Muscle layer of duodenum (tissue), 2 donors: ENCODE measurements around the gene SYTL3.
"Not testable (repeated sequence)": the region's sequence is repeated elsewhere in the genome, so short reads cannot be mapped to it uniquely, and the experiment has no call there.

Experiments used
- H3K27ac ChIP-seq: one replicate; pipeline ENCODE4 v1.7.0; 2013; ENCODE audit warnings: mild to moderate bottlenecking, low read length
- H3K27me3 ChIP-seq: one replicate; pipeline ENCODE4 v1.7.0; 2013; ENCODE audit warnings: low read depth, mild to moderate bottlenecking, control low read depth, low read length
- H3K36me3 ChIP-seq, 2 donors: one replicate each; pipeline ENCODE4 v1.7.0; 2013; ENCODE audit warnings: low read length in 2 of 2, control low read depth in 1 of 2, mild to moderate bottlenecking in 1 of 2; ENCODE audit not compliant: insufficient read depth in 2 of 2, control insufficient read depth in 1 of 2
- H3K4me1 ChIP-seq, 2 donors: one replicate each; pipeline ENCODE4 v1.7.0; 2013; ENCODE audit warnings: low read length in 2 of 2, mild to moderate bottlenecking in 2 of 2, control low read depth in 1 of 2, moderate library complexity in 1 of 2; ENCODE audit not compliant: insufficient read depth in 2 of 2, control insufficient read depth in 1 of 2
- H3K4me3 ChIP-seq, 2 donors: one replicate each; pipeline ENCODE4 v1.7.0; 2013; ENCODE audit warnings: low read length in 2 of 2, low read depth in 1 of 2, mild to moderate bottlenecking in 1 of 2
- H3K9me3 ChIP-seq, 2 donors: one replicate each; pipeline ENCODE4 v1.7.0; 2013; ENCODE audit warnings: low read length in 2 of 2, control low read depth in 1 of 2, mild to moderate bottlenecking in 1 of 2; ENCODE audit not compliant: control insufficient read depth in 1 of 2
- donor health status: healthy.

The SYTL3 gene

DNA sequence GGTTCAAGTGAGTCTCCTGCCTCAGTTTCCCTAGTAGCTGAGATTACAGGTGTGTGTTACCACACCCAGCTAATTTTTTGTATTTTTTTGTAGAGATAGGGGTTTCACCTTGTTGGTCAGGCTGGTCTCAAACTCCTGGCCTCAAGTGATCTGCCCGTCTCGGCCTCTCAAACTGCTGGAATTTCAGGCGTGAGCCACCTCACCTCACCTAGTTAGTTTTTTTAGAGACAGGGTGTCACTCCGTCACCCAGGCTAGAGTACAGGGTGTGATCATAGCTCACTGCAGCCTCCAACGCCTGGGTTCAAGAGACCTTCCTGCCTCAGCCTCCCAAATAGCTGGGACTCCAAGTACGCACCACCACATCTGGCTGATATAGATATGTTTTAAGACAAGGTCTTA is 22.9 kb downstream of the SYTL3 start:
- Histone ChIP-seq H3K9me3 (no peaks in the 10 kb centered on the region), H3K4me1 (peaks cover 0 to 2% of the 10 kb centered on the region in 2 donors)

DNA sequence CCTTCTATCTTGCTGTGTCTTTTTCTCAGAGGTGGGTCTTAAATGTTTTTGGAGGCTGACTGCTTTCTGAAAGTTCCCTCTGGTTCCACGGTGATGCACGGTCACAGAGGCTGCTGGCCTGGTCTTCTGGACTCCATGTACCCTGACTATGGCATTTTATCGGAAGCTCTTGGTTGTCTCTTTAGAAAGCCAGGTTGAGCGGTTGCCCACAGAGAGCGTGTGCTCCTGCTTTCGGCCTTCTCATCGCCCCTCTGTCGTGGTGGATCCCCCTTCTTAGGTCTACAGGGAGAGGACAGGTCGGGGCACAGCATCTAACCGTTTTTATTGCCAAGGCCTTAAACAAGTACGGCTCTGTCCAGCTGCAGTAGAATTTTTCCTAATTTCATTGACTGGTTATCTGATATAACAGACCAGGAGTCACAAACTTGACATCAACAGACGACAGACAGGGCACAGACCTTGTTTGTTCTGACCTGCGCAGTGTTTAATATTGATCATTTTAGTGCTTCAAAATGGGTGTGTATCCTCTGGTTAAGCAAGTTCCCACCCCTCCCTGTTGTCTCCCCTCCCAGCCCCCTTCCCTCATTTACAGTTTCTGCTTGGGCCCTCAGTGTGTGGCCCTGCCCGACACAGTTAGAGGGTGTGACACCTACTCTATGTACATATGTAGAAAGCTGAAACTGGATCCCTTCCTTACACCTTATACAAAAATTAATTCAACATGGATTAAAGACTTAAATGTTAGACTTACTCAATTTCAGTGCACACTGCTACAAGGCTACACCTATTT is 24.7 kb downstream of the SYTL3 start:
- no peaks in the 10 kb centered on the region for H3K4me1 ChIP-seq
- H3K36me3 ChIP-seq = no peaks in the 10 kb centered on the region
- no peaks in the 10 kb centered on the region for H3K27me3 ChIP-seq
- H3K9me3 ChIP-seq = no peaks in the 10 kb centered on the region
- no peak overlapping the region for H3K27ac ChIP-seq
- H3K4me3 ChIP-seq = no peak overlapping the region

More for the DNA sequence above, 22.9 kb downstream of the SYTL3 start:
- H3K27ac ChIP-seq = no peak overlapping the region
- no peaks in the 10 kb centered on the region for H3K36me3 ChIP-seq
- H3K4me3 ChIP-seq = no peak overlapping the region
- no peaks in the 10 kb centered on the region for H3K27me3 ChIP-seq

DNA sequence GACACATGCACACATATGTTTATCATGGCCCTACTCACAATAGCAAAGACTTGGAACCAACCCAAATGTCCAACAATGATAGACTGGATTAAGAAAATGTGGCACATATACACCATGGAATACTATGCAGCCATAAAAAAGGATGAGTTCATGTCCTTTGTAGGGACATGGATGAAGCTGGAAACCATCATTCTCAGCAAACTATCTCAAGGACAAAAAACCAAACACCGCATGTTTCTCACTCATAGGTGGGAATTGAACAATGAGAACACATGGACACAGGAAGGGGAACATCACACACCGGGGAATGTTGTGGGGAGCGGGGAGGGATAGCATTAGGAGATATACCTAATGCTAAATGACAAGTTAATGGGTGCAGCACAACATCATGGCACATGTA is 27.2 kb downstream of the SYTL3 start:
- not testable (repeated sequence) for H3K9me3 ChIP-seq, H3K36me3 ChIP-seq, H3K4me1 ChIP-seq, H3K27ac ChIP-seq, H3K27me3 ChIP-seq, H3K4me3 ChIP-seq

DNA sequence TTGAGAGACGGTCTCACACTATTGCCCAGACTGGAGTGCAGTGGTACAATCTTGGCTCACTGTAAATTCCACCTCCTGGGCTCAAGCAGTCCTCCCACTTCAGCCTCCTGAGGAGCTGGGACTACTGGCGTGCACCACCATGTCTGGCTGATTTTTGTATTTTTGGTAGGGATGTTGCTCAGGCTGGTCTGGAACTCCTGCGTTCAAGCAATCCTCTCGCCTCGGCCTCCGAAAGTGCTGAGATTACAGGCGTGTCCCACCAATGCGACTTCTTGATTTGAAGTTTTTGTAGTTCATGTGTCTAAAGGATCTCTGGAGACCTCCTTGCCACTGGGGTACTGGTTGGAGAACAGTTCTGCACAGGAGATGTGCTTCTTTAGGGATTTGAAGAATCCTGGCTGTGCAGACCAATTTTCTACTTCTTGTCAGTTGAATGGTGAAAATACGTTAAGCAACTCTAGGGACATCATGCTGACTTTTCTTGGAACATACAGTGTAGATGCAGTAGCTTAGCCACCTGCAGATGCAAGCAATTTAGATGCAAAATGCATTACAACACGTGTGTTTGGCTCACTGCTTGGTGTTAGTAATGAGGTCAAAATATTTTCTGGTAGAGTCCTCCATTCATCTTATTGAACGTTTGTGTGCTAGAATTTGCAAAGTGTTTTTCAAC is 28.2 kb downstream of the SYTL3 start:
- Histone ChIP-seq H3K9me3 (no peaks in the 10 kb centered on the region), H3K27ac (no peak overlapping the region), H3K4me1 (no peaks in the 10 kb centered on the region), H3K27me3 (no peaks in the 10 kb centered on the region), H3K36me3 (no peaks in the 10 kb centered on the region), H3K4me3 (no peak overlapping the region)

DNA sequence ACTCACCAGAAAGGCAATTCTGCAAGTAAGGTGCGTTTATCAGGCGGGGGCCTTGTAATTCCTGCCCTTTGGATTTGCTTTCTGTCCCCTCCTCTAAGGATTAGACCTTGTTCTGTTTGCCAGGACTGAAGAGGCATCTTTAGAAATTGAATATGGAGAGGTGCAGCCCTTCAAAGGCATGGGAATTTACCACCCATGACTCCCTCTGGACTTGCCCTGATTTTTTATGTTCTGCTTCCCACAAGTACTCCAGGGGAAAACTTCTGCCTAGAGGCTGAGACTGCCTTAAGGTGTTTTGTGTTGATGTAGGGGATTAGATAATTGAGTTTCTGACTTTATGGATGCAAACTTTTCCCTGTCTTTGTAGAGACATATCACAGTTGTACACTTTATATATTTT is 30.2 kb downstream of the SYTL3 start:
- H3K4me3 ChIP-seq = no peak overlapping the region
- H3K27ac ChIP-seq = no peak overlapping the region
- no peaks in the 10 kb centered on the region for H3K36me3 ChIP-seq
- H3K27me3 ChIP-seq = no peaks in the 10 kb centered on the region
- no peaks in the 10 kb centered on the region for H3K4me1 ChIP-seq
- no peaks in the 10 kb centered on the region for H3K9me3 ChIP-seq

DNA sequence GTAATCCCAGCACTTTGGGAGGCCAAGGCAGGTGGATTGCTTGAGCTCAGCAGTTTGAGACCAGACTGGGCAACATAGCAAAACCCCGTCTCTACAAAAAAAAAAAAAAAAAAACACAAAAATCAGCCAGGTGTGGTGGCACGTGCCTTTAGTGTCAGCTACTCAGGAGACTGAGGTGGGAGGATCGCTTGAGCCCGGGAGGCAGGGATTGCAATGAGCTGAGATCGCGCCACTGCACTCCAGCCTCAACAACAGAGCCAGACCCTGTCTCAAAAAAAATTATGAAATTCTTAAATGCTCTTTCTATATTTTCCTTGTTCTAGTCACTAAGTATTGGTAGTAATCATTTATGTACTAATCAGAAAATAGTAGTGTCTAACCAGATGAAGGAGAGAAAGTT is 30.6 kb downstream of the SYTL3 start:
- H3K4me1 ChIP-seq = no peaks in the 10 kb centered on the region
- no peaks in the 10 kb centered on the region for H3K9me3 ChIP-seq
- H3K27me3 ChIP-seq = no peaks in the 10 kb centered on the region
- H3K27ac ChIP-seq = no peak overlapping the region
- H3K36me3 ChIP-seq = no peaks in the 10 kb centered on the region
- H3K4me3 ChIP-seq = no peak overlapping the region

DNA sequence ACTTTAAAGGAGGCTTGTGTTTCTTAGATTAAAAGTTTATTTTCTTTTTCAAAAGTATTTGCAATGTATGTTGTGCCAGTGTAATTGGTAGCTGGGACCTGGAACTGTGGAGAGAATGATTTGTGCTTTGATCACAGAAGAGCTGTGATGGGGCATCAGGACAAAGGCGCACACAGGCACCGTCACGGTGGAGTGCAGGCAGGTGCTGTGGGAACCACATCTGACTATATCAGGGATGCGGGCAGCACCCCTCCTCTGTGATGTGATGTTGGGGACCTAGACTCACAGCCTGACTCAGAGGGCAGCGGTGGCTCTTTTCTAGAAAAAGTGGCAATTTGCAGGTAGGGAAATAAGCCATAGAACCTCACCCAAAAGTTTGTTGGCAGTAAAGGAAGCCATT is 34.5 kb downstream of the SYTL3 start:
- H3K27me3 ChIP-seq = no peaks in the 10 kb centered on the region
- H3K36me3 ChIP-seq = no peaks in the 10 kb centered on the region
- H3K9me3 ChIP-seq = no peaks in the 10 kb centered on the region
- H3K4me1 ChIP-seq = peaks cover 0 to 6% of the 10 kb centered on the region in 2 donors
- no peak overlapping the region for H3K4me3 ChIP-seq
- no peak overlapping the region for H3K27ac ChIP-seq

DNA sequence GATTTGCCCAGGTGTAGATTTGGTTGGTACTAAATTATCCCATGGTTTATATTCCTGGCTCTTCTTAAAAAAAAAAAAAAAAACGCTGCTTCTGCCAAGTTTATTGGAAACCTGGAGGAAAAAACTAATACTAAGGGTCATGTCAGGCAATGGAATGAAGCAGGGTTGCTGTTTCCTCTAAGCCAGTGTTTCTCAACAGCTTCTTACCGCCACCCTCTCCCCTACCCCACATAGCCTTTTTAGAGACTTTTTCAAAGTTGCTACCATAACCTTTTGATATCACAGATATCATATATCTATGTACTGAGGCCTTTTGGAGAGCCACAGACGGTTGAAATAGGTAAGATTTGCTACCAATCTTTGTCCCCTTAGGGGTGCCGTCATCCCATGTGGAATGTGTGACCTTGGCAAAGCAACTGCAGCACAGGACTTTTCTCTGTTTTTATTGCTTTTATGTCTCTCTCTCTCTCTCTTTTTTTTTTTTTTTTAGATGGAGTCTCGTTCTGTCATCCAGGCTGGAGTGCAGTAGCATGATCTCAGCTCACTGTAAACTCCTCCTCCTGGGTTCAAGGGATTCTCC is 35.0 kb downstream of the SYTL3 start:
- no peaks in the 10 kb centered on the region for H3K27me3 ChIP-seq
- H3K4me3 ChIP-seq = no peak overlapping the region
- no peaks in the 10 kb centered on the region for H3K36me3 ChIP-seq
- H3K4me1 ChIP-seq = peaks cover 0 to 6% of the 10 kb centered on the region in 2 donors
- no peaks in the 10 kb centered on the region for H3K9me3 ChIP-seq
- H3K27ac ChIP-seq = no peak overlapping the region

DNA sequence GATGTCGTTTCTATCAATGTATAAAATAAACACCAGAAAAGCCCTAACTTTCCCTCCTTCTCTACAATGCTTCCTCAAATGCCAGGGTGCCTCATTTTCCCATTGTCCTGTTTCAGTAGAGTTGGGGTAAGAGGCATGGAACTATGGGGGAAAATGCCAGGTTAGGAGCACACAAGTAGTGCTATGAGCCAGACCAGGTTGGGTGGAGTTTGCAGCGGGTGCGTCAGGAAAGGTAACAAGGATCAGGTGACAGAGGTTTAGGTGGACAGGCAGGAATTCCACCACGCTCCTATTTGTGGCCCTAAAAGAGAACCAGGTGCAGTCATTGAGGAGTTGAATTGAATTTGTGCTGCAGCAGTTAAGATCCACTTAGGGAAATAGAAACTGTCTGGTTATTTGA is 36.5 kb downstream of the SYTL3 start:
- Histone ChIP-seq H3K4me3 (no peak overlapping the region), H3K4me1 (peaks cover 0 to 6% of the 10 kb centered on the region in 2 donors), H3K27ac (no peak overlapping the region), H3K9me3 (no peaks in the 10 kb centered on the region), H3K36me3 (no peaks in the 10 kb centered on the region), H3K27me3 (no peaks in the 10 kb centered on the region)

DNA sequence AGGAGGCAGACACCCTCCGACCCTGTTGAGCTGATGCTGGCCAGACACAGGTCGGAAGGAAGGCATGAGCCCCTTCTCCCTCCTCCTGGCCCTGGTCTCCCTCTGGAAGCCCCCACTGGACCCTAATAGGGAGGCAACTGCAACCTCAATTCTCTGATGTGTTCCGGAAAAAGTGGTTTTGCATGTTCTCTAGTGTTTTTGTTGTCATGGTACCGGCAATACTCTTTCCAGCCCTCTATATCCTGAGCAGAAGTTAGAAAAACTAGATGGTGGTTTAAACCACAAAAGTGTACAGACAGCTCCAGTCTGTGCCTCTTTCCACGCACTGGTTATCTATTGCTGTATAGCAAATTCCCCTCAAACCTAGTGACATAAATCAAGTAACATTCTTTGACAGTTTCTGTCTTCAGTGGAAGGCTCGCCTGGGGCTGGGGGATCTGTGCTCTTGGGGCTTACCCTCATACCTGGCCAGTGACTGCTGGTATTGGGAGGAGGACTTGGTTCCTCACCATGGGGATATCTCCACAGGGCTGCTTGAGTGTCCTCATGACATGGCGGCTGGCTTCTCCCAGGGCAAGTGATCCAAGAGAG is 37.0 kb downstream of the SYTL3 start:
- Histone ChIP-seq H3K27ac (no peak overlapping the region), H3K9me3 (no peaks in the 10 kb centered on the region), H3K4me3 (no peak overlapping the region), H3K36me3 (no peaks in the 10 kb centered on the region), H3K4me1 (peaks cover 0 to 6% of the 10 kb centered on the region in 2 donors), H3K27me3 (no peaks in the 10 kb centered on the region)

DNA sequence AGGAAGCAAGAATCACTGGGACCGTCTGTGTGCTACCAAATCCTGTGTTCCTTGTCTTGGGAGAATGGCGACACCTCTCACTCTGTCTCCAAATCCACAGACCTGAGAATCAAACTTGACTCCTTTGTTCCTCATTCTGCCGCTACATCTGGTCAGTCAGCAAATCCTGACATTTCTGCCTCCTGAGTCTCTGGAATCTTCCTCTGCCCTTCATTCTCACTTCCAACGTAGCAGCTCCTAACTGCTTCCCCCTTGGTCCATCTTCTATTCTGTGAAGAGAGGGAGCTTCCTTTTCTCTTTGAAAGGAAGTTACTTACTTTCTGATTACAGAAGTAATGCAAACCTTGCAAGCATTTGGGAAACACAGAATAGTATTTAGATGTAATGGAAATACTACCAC is 37.7 kb downstream of the SYTL3 start:
- H3K36me3 ChIP-seq = no peaks in the 10 kb centered on the region
- no peak overlapping the region for H3K27ac ChIP-seq
- peaks cover 0 to 6% of the 10 kb centered on the region in 2 donors for H3K4me1 ChIP-seq
- no peaks in the 10 kb centered on the region for H3K9me3 ChIP-seq
- no peaks in the 10 kb centered on the region for H3K27me3 ChIP-seq
- no peak overlapping the region for H3K4me3 ChIP-seq
